ENCODE data around the gene GTSF1L. TPM values are rescaled to one million over a fixed set of nuclear protein-coding genes. Genes with fewer than 3 reads are reported as not detected.

The GTSF1L gene
- total RNA-seq, 1 donor from 2014 or later = not detected

- Histone ChIP-seq H3F3A (ENCODE audit: low read depth) (no peaks in the 10 kb centered on the region), H4K20me1 (ENCODE audit: low read depth) (no peaks in the 10 kb centered on the region), H2AFZ (replicated peaks) (peak overlapping the region; percentile 92), H3K79me2 (ENCODE audit: low read depth) (no peaks in the 10 kb centered on the region), H3K4me3 (no peak overlapping the region), H3K9ac (no peak overlapping the region), H3K27me3 (no peaks in the 10 kb centered on the region), H3K4me1 (no peaks in the 10 kb centered on the region), H3K4me2 (no peak overlapping the region), H3K9me3 (ENCODE audit: low read depth) (no peaks in the 10 kb centered on the region), H3K27ac (no peak overlapping the region), H3K36me3 (no peaks in the 10 kb centered on the region)
- H3K36me3 Mint-ChIP-seq = no peaks in the 10 kb centered on the region
- peaks cover 6% of the 10 kb centered on the region for H3K9me3 Mint-ChIP-seq
- H3K27me3 Mint-ChIP-seq (ENCODE audit: insufficient read depth, low read depth) = peaks cover 7% of the 10 kb centered on the region
- H3K4me1 Mint-ChIP-seq = peaks cover 10% of the 10 kb centered on the region
- H3K4me3 Mint-ChIP-seq = peak overlapping the region; percentile 23
- DNase-seq (ENCODE audit: low spot score) = peak; percentile 82
- no peak overlapping the region for H3K27ac Mint-ChIP-seq
- TF ChIP-seq, protein P1, sequence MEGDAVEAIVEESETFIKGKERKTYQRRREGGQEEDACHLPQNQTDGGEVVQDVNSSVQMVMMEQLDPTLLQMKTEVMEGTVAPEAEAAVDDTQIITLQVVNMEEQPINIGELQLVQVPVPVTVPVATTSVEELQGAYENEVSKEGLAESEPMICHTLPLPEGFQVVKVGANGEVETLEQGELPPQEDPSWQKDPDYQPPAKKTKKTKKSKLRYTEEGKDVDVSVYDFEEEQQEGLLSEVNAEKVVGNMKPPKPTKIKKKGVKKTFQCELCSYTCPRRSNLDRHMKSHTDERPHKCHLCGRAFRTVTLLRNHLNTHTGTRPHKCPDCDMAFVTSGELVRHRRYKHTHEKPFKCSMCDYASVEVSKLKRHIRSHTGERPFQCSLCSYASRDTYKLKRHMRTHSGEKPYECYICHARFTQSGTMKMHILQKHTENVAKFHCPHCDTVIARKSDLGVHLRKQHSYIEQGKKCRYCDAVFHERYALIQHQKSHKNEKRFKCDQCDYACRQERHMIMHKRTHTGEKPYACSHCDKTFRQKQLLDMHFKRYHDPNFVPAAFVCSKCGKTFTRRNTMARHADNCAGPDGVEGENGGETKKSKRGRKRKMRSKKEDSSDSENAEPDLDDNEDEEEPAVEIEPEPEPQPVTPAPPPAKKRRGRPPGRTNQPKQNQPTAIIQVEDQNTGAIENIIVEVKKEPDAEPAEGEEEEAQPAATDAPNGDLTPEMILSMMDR (IDR thresholded peaks at IDR 0.05) = peak; percentile 99
- TF ChIP-seq EZH2phosphoT487 (IDR thresholded peaks at IDR 0.05) = no peak
These were observed 23.0 kb upstream of the GTSF1L start for GRCh38 chr20:43749734-43750294.

DNA sequence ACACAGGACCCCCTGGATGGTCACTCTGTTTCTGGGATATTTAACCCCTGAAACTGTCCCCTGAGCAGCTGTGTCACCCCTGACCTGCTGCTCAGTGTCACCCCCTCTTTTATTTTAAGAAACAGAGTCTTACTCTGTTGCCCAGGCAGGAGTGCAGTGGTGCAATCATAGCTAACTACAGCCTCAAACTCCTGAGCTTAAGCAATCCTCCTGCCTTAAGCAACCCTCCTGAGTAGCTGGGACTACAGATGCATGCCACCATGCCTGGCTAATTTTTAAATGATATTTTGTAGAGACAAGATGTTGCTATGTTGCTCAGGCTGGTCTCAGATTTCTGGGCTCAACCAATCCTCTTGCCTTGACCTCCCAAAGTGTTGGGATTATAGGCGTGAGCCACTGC lies 21.5 kb upstream of the GTSF1L start:
- DNase-seq (ENCODE audit: low spot score) = no peak
- H3K4me2 ChIP-seq = no peak overlapping the region
- no peaks in the 10 kb centered on the region for H3K36me3 ChIP-seq
- H3F3A ChIP-seq (ENCODE audit: low read depth) = no peaks in the 10 kb centered on the region
- no peak for TF ChIP-seq EZH2phosphoT487 (IDR thresholded peaks at IDR 0.05)
- Mint-ChIP-seq H3K27me3 (ENCODE audit: insufficient read depth, low read depth) (peaks cover 13% of the 10 kb centered on the region), H3K4me1 (peaks cover 10% of the 10 kb centered on the region), H3K4me3 (no peak overlapping the region), H3K9me3 (no peaks in the 10 kb centered on the region), H3K36me3 (no peaks in the 10 kb centered on the region), H3K27ac (no peak overlapping the region)
- H3K9ac ChIP-seq = no peak overlapping the region
- H2AFZ ChIP-seq (replicated peaks) = no peak overlapping the region
- H4K20me1 ChIP-seq (ENCODE audit: low read depth) = no peaks in the 10 kb centered on the region
- no peak overlapping the region for H3K4me3 ChIP-seq
- no peak overlapping the region for H3K27ac ChIP-seq
- H3K4me1 ChIP-seq = no peaks in the 10 kb centered on the region
- no peaks in the 10 kb centered on the region for H3K9me3 ChIP-seq (ENCODE audit: low read depth)
- H3K79me2 ChIP-seq (ENCODE audit: low read depth) = no peaks in the 10 kb centered on the region
- no peaks in the 10 kb centered on the region for H3K27me3 ChIP-seq

DNA sequence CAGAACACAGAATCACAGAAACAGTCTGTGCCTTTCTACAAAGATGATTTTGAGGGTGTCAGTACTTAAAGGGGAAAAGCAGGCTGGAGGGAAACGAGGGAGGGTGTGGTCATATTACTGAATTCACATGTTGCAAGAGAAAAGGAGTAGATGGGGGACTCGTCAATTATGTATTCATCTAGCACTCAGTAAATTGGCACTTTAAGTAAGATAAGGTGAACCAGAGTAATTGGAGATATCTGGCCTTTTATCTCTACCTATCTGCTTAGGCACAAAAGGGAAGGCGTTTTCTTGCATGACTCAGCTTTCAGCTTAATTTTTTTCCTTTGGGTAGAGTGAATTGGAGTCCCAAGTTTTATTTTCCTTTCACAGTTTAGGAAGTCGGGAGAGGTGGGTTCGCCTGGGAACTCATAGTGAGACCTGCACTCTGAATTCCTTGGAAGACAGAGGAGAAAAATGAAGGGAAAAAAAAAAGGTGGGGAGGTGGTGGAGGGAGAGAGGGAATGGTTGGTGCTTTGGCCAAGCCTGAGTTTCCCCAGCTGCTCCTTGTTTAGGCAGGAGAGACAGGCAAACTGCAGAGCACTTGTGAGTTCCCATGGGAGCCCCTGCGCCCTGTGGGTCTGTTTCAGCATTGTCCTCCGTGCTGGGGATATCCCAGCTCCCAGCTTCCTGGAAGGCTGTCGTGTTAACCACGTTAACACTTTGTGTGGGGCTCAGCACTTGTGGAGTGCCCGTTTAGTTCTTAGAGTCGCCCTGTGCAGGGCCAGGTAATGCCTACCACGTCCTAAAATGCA lies 19.7 kb upstream of the GTSF1L start:
- Mint-ChIP-seq H3K4me3 (no peak overlapping the region), H3K36me3 (no peaks in the 10 kb centered on the region), H3K9me3 (no peaks in the 10 kb centered on the region), H3K4me1 (peaks cover 10% of the 10 kb centered on the region), H3K27ac (no peak overlapping the region), H3K27me3 (ENCODE audit: insufficient read depth, low read depth) (peaks cover 13% of the 10 kb centered on the region)
- H2AFZ ChIP-seq (replicated peaks) = no peak overlapping the region
- no peak for DNase-seq (ENCODE audit: low spot score)
- no peak overlapping the region for H3K4me2 ChIP-seq
- H3K4me1 ChIP-seq = no peaks in the 10 kb centered on the region
- H3K36me3 ChIP-seq = no peaks in the 10 kb centered on the region
- H3K9me3 ChIP-seq (ENCODE audit: low read depth) = no peaks in the 10 kb centered on the region
- TF ChIP-seq EZH2 (IDR thresholded peaks at IDR 0.05) = no peak
- no peak for TF ChIP-seq EZH2phosphoT487 (IDR thresholded peaks at IDR 0.05)
- TF ChIP-seq, protein P1 (IDR thresholded peaks at IDR 0.05) = no peak
- no peaks in the 10 kb centered on the region for H4K20me1 ChIP-seq (ENCODE audit: low read depth)
- H3K79me2 ChIP-seq (ENCODE audit: low read depth) = no peaks in the 10 kb centered on the region
- H3F3A ChIP-seq (ENCODE audit: low read depth) = no peaks in the 10 kb centered on the region
- H3K9ac ChIP-seq = no peak overlapping the region
- no peaks in the 10 kb centered on the region for H3K27me3 ChIP-seq
- H3K27ac ChIP-seq = no peak overlapping the region
- H3K4me3 ChIP-seq = no peak overlapping the region

All from neural progenitor cell (in vitro differentiated cells).